Panc1 (cell line): ENCODE measurements around the gene C1QTNF1. TPM values are rescaled to one million over a fixed set of nuclear protein-coding genes. Genes with fewer than 3 reads are reported as not detected.

ENCODE experiments used
- ATAC-seq: fragments of 200-7000 bp; cut with Tn5 transposase; 2 replicates; pipeline ENCODE4 v1.9.1; 2020; ENCODE audit warnings: mild to moderate bottlenecking, moderate library complexity
- BruUV-seq: library from RNA; stranded (reverse); fragments of 400-500 nt; replicated peaks from 2 replicates; lab custom pipeline; 2021; lab: Mats Ljungman, UMichigan
- CTCF ChIA-PET: fragments of 300-600 bp; sonication (Branson Sonifier 250); formaldehyde crosslinking; loops from one replicate; lab custom pipeline; 2022; ENCODE audit warnings: antibody characterized with exemption; lab: Charles Lee
- POLR2A ChIA-PET: fragments of 300-600 bp; sonication (Branson Sonifier 250); formaldehyde crosslinking; loops from one replicate; lab custom pipeline; 2022; ENCODE audit warnings: antibody characterized with exemption; lab: Charles Lee
- DNase-seq: peaks from one replicate; pipeline ENCODE4 v3.0.0-alpha.2; 2010; ENCODE audit warnings: low read depth, low spot score
- H3K27ac ChIP-seq: 2 replicates; pipeline ENCODE4 v1.5.1; 2011; ENCODE audit warnings: mild to moderate bottlenecking, low read length, inconsistent platforms
- H3K27me3 ChIP-seq: fragments of 200-500 bp; sonication (Bioruptor generic); 2 replicates; pipeline ENCODE4 v1.6.0; 2014; ENCODE audit warnings: low read length, inconsistent platforms; ENCODE audit not compliant: control insufficient read depth, insufficient read depth
- H3K36me3 ChIP-seq: fragments of 200-500 bp; sonication (Bioruptor generic); 2 replicates; pipeline ENCODE4 v1.5.1; 2014; ENCODE audit warnings: inconsistent platforms, mild to moderate bottlenecking, low read length, moderate library complexity; ENCODE audit not compliant: control insufficient read depth, insufficient read depth
- H3K4me1 ChIP-seq: 2 replicates; pipeline ENCODE4 v1.5.1; 2011; ENCODE audit warnings: inconsistent platforms, mild to moderate bottlenecking, low read length, moderate library complexity; ENCODE audit not compliant: control insufficient read depth, insufficient read depth
- H3K4me3 ChIP-seq, 2 experiments: 2 replicates each; pipeline ENCODE4 v1.5.1; 2011 to 2012; ENCODE audit warnings: low read depth in 2 of 2, low read length in 2 of 2, mild to moderate bottlenecking in 2 of 2, inconsistent platforms in 1 of 2, moderate library complexity in 1 of 2
- H3K9me3 ChIP-seq: fragments of 200-500 bp; sonication (Bioruptor generic); 2 replicates; pipeline ENCODE4 v1.5.1; 2014; ENCODE audit warnings: low read depth, mild to moderate bottlenecking, inconsistent platforms, low read length, moderate library complexity; ENCODE audit not compliant: control insufficient read depth, insufficient read depth
- POLR2AphosphoS5 ChIP-seq: IDR thresholded peaks from 2 replicates; pipeline ENCODE4 v1.6.1; 2012; ENCODE audit warnings: mild to moderate bottlenecking, low read depth, low read length, moderate library complexity
- SIN3A ChIP-seq: IDR thresholded peaks from 2 replicates; pipeline ENCODE4 v1.6.1; 2012; ENCODE audit warnings: low read depth, mild to moderate bottlenecking, low read length, moderate library complexity, borderline replicate concordance; ENCODE audit not compliant: insufficient read depth
- TCF7L2 ChIP-seq: IDR thresholded peaks from 2 replicates; pipeline ENCODE4 v1.6.1; 2011; ENCODE audit warnings: mild to moderate bottlenecking, low read depth, low read length, inconsistent platforms
- in situ Hi-C: cut with HindIII; loops from 2 replicates; pipeline ENCODE4 v1.10.0; 2016; ENCODE audit warnings: low sequenced_read_pairs, low pct_unique_long_range_greater_than_20kb
- intact Hi-C: fragments of 100-400 bp; cut with micrococcal nuclease; formaldehyde crosslinking; loops from one replicate; pipeline ENCODE4 v1.10.0; 2022; ENCODE audit not compliant: unreplicated experiment
- total RNA-seq: library from RNA; stranded (reverse); gene quantifications from one replicate; pipeline ENCODE4 v1.2.1, GENCODE V29; 2021; ENCODE audit not compliant: unreplicated experiment
- TF ChIP-seq, protein P1 (sequence below): fragments of 450-650 bp; IDR thresholded peaks from 2 replicates; pipeline ENCODE4 v1.5.1; 2017; ENCODE audit warnings: mild to moderate bottlenecking
- TF ChIP-seq, protein P2 (sequence below), 2 experiments: IDR thresholded peaks; 2 replicates each; pipeline ENCODE4 v1.6.1; 2011 to 2012; ENCODE audit warnings: low read depth in 2 of 2, control low read depth in 1 of 2, low read length in 1 of 2, mild to moderate bottlenecking in 1 of 2, moderate library complexity in 1 of 2; ENCODE audit not compliant: insufficient read depth in 1 of 2

C1QTNF1 gene
- total RNA-seq, 1 experiment from 2014 or later: 1.5 TPM

DNA sequence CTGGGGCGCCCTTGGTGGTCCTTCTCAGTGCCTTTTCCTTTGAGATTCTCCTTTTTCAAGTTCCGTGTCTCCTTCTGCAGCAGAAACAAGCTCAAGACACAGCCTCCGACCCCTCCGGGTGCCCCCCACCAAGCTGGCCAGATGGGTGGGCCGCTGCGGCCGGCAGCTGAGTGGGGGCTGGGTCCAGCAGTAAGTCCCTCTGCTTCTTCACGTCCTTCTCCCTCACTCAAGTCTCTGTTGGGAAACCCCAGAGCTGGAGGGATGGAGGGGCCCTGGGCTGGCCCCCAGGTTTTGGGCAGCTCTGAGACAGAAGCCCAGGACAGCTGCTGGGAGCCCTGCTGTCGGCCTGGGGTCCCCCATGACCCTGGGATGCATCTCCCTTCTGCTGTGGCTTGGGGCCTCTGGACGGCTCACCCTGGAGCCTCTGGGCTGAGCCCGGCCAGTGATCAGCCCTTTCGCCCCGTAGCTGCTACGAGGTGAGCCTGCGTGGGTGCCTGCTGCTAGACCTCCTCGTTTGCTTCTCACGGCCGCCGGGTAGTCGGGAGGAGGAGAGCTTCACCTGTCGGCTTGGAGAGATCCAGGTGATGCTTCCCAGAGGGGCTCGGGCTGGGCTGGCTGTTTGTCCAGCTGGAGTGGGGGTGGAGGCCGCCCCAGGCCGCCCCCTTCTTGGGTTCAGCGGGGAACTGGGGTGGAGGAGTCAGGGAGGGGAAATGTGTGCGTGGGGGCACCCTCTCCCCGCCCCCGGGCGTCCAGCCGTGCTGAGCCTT lies 61.4 kb downstream of the C1QTNF1 start:
- H3K27ac ChIP-seq: no peak overlapping the region
- no peak for DNase-seq
- H3K4me3 ChIP-seq: no peak overlapping the region
- H3K9me3 ChIP-seq: no peaks in the 10 kb centered on the region
- BruUV-seq: no TSS peak
- no peak for TF ChIP-seq POLR2AphosphoS5
- TF ChIP-seq SIN3A: no peak
- TF ChIP-seq TCF7L2: no peak
- TF ChIP-seq, protein P1, sequence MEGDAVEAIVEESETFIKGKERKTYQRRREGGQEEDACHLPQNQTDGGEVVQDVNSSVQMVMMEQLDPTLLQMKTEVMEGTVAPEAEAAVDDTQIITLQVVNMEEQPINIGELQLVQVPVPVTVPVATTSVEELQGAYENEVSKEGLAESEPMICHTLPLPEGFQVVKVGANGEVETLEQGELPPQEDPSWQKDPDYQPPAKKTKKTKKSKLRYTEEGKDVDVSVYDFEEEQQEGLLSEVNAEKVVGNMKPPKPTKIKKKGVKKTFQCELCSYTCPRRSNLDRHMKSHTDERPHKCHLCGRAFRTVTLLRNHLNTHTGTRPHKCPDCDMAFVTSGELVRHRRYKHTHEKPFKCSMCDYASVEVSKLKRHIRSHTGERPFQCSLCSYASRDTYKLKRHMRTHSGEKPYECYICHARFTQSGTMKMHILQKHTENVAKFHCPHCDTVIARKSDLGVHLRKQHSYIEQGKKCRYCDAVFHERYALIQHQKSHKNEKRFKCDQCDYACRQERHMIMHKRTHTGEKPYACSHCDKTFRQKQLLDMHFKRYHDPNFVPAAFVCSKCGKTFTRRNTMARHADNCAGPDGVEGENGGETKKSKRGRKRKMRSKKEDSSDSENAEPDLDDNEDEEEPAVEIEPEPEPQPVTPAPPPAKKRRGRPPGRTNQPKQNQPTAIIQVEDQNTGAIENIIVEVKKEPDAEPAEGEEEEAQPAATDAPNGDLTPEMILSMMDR: no peak
- TF ChIP-seq, protein P2, sequence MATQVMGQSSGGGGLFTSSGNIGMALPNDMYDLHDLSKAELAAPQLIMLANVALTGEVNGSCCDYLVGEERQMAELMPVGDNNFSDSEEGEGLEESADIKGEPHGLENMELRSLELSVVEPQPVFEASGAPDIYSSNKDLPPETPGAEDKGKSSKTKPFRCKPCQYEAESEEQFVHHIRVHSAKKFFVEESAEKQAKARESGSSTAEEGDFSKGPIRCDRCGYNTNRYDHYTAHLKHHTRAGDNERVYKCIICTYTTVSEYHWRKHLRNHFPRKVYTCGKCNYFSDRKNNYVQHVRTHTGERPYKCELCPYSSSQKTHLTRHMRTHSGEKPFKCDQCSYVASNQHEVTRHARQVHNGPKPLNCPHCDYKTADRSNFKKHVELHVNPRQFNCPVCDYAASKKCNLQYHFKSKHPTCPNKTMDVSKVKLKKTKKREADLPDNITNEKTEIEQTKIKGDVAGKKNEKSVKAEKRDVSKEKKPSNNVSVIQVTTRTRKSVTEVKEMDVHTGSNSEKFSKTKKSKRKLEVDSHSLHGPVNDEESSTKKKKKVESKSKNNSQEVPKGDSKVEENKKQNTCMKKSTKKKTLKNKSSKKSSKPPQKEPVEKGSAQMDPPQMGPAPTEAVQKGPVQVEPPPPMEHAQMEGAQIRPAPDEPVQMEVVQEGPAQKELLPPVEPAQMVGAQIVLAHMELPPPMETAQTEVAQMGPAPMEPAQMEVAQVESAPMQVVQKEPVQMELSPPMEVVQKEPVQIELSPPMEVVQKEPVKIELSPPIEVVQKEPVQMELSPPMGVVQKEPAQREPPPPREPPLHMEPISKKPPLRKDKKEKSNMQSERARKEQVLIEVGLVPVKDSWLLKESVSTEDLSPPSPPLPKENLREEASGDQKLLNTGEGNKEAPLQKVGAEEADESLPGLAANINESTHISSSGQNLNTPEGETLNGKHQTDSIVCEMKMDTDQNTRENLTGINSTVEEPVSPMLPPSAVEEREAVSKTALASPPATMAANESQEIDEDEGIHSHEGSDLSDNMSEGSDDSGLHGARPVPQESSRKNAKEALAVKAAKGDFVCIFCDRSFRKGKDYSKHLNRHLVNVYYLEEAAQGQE (IDR thresholded peaks at IDR 0.05; ENCODE audit: insufficient read depth in 1 of 2, low read depth in 2 of 2, low read length in 1 of 2): no peak
- intact Hi-C loops: no loop called here
- no peak for ATAC-seq
- no peaks in the 10 kb centered on the region for H3K27me3 ChIP-seq
- POLR2A ChIA-PET: no interaction called here
- CTCF ChIA-PET: interaction anchor here (0.6 to 1.2 kb wide), 5 partner anchors 24 to 308 kb away, joined by 3 to 7 read pairs (median 3); no protein-coding TSS in a partner anchor
- no peaks in the 10 kb centered on the region for H3K36me3 ChIP-seq
- H3K4me1 ChIP-seq: no peaks in the 10 kb centered on the region
- in situ Hi-C loops: no loop called here

DNA sequence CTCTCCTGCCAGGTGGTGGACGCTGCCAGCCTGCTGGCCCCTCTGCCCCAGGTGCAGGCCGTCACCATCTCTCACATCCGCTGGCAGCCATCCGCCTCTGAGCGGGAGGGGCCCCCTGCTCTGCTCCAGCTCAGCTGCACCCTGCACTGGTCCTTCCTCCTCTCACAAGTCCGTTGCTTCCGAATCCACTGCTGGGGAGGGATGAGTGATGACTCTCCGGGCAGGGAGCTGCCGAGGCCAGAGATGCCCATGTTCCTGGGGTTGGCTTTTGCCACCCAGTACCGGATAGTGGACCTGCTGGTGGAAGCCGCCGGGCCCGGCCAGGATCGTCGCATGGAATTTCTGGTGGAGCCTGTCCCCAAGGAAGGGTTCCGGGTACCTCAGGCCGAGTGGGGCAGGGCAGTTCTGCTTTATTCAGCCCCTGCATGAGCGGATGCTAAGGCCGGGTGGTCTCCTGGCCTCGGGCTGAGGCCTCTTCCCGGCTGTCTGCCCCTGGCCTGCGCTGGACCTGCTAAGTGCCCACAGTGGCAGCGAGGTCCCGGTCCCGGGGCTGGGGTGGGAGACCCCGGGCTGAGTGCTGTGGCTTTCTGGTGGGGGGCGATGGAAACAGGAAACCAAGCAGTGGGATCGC lies 62.1 kb downstream of the C1QTNF1 start:
- H3K9me3 ChIP-seq: no peaks in the 10 kb centered on the region
- H3K4me1 ChIP-seq: no peaks in the 10 kb centered on the region
- TF ChIP-seq POLR2AphosphoS5 (no peak), SIN3A (no peak), TCF7L2 (no peak)
- TF ChIP-seq, protein P2 (IDR thresholded peaks at IDR 0.05; ENCODE audit: insufficient read depth in 1 of 2, low read depth in 2 of 2, low read length in 1 of 2): no peak
- TF ChIP-seq, protein P1: no peak
- H3K36me3 ChIP-seq: no peaks in the 10 kb centered on the region
- H3K4me3 ChIP-seq: no peak overlapping the region
- CTCF ChIA-PET: interaction anchor here (0.6 to 1.1 kb wide), 3 partner anchors 57 to 1109 kb away, joined by 3 read pairs; no protein-coding TSS in a partner anchor
- BruUV-seq: no TSS peak
- POLR2A ChIA-PET: no interaction called here
- ATAC-seq: no peak
- intact Hi-C loops (loop anchor here (2.0 kb wide), 1 partner anchor 307 kb away; no protein-coding TSS in a partner anchor), in situ Hi-C loops (no loop called here)
- no peak for DNase-seq
- H3K27me3 ChIP-seq: no peaks in the 10 kb centered on the region
- no peak overlapping the region for H3K27ac ChIP-seq
